RWPE1 (cell line): ENCODE measurements around the gene SUGP1.

Experiments used
- CTCF ChIA-PET: fragments of 350-600 bp; sonication (Branson Sonifier 250); formaldehyde crosslinking; extraction: SDS; loops from one replicate; lab custom pipeline; 2021; lab: Yijun Ruan, JAX
- POLR2A ChIA-PET: fragments of 400-600 bp; formaldehyde crosslinking; extraction: SDS; loops from one replicate; lab custom pipeline; 2020; ENCODE audit warnings: antibody characterized with exemption; ENCODE audit not compliant: low non-redundant PET; lab: Yijun Ruan, JAX
- DNase-seq: peaks from one replicate; pipeline ENCODE4 v3.0.0; 2012; ENCODE audit warnings: low spot score
- H3K27ac ChIP-seq: fragments of 450-650 bp; 2 replicates; pipeline ENCODE4 v1.5.1; 2017
- TF ChIP-seq, protein P1 (sequence below): fragments of 450-650 bp; conservative IDR thresholded peaks from 2 replicates; pipeline ENCODE4 v1.5.1; 2017; ENCODE audit warnings: low read depth, mild to moderate bottlenecking

The SUGP1 gene

GRCh38 chr19:19232261-19232721 lies 88.0 kb downstream of the SUGP1 start:
- DNase-seq, result no peak
- TF ChIP-seq, protein P1, sequence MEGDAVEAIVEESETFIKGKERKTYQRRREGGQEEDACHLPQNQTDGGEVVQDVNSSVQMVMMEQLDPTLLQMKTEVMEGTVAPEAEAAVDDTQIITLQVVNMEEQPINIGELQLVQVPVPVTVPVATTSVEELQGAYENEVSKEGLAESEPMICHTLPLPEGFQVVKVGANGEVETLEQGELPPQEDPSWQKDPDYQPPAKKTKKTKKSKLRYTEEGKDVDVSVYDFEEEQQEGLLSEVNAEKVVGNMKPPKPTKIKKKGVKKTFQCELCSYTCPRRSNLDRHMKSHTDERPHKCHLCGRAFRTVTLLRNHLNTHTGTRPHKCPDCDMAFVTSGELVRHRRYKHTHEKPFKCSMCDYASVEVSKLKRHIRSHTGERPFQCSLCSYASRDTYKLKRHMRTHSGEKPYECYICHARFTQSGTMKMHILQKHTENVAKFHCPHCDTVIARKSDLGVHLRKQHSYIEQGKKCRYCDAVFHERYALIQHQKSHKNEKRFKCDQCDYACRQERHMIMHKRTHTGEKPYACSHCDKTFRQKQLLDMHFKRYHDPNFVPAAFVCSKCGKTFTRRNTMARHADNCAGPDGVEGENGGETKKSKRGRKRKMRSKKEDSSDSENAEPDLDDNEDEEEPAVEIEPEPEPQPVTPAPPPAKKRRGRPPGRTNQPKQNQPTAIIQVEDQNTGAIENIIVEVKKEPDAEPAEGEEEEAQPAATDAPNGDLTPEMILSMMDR, result no peak

DNA sequence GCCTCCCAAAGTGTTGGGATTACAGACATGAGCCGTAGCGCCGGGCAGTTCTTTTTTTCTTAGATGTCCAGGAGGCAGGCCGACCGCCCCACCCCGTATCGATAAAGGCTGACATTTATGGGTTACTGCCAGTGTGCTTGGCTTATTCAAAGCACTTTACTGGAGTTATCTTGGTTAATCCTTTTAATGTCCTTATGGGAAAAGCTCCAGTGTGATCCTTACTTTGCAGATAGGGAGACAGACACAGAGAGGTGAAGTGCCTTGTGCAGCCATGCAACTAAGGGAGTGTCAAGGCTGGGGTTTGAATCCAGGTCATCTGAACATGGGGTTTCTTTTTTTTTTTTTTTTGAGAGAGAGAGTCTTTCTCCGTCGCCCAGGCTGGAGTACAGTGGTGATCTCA lies 89.3 kb downstream of the SUGP1 start:
- DNase-seq, result no peak

More at GRCh38 chr19:19232261-19232721, 88.0 kb downstream of the SUGP1 start:
- ChIA-PET POLR2A (no interaction called here), CTCF (interaction anchor here (0.6 kb wide), 1 partner anchor 57 kb away, joined by 5 read pairs; no protein-coding TSS in a partner anchor)
- no peak overlapping the region for H3K27ac ChIP-seq

GRCh38 chr19:19229701-19230100 lies 90.6 kb downstream of the SUGP1 start:
- CTCF ChIA-PET, result interaction anchor here (0.6 kb wide), 1 partner anchor 31 kb away, joined by 3 read pairs; no protein-coding TSS in a partner anchor

More for the DNA sequence above, 89.3 kb downstream of the SUGP1 start:
- POLR2A ChIA-PET, result no interaction called here
- TF ChIP-seq, protein P1, result no peak
- H3K27ac ChIP-seq, result no peak overlapping the region
- CTCF ChIA-PET, result interaction anchor here (0.7 kb wide), 1 partner anchor 9 kb away, joined by 5 read pairs; no protein-coding TSS in a partner anchor

DNA sequence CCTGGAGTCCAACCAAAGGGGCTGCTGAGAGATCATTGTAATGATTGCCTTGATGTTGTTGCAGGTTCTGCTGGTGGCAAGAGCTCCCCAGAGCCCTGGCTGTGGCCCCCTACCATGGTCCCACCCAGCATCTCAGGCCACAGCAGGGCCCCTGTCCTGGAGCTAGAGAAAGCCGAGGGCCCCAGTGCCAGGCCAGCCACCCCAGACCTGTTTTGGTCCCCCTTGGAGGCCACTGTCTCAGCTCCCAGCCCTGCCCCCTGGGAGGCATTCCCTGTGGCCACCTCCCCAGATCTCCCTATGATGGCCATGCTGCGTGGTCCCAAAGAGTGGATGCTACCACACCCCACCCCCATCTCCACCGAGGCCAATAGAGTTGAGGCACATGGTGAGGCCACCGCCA lies 93.1 kb downstream of the SUGP1 start:
- TF ChIP-seq, protein P1, result no peak
- POLR2A ChIA-PET, result no interaction called here
- CTCF ChIA-PET, result interaction anchor here (0.5 to 0.9 kb wide), 4 partner anchors 44 to 191 kb away, joined by 3 read pairs; no protein-coding TSS in a partner anchor

More at GRCh38 chr19:19229701-19230100, 90.6 kb downstream of the SUGP1 start:
- no peak for DNase-seq
- TF ChIP-seq, protein P1, result no peak
- H3K27ac ChIP-seq, result no peak overlapping the region
- POLR2A ChIA-PET, result no interaction called here

DNA sequence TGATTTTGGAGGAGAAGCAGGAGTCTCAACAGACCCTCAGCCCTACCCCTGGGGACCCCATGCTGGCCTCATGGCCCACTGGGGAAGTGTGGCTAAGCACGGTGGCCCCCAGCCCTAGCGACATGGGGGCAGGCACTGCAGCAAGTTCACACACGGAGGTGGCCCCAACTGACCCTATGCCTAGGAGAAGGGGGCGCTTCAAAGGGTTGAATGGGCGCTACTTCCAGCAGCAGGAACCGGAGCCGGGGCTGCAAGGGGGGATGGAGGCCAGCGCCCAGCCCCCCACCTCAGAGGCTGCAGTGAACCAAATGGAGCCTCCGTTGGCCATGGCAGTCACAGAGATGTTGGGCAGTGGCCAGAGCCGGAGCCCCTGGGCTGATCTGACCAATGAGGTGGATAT lies 93.6 kb downstream of the SUGP1 start:
- no peak overlapping the region for H3K27ac ChIP-seq
- ChIA-PET CTCF (interaction anchor here (0.5 to 0.9 kb wide), 4 partner anchors 44 to 191 kb away, joined by 3 read pairs; no protein-coding TSS in a partner anchor), POLR2A (no interaction called here)
- TF ChIP-seq, protein P1, result no peak
- no peak for DNase-seq

More for the DNA sequence above, 93.1 kb downstream of the SUGP1 start:
- no peak for DNase-seq
- no peak overlapping the region for H3K27ac ChIP-seq

DNA sequence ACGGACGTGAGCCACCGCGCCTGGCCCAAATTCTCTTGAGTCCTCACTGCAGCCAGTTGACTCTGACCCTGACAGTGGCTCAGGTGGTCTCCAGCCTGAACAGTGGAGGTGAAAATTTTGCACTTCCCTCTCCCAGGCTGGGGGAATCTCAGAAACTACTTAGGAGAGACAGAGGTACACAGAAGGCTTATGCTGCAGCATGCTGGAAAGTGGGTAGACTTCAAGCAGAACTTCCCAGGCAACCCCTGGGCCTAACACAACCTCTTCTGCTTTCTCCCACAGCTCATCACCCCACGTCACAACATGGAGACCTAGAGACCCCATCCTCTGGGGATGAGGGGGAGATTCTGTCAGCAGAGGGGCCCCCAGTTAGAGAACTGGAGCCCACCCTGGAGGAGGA lies 94.1 kb downstream of the SUGP1 start:
- ChIA-PET CTCF (interaction anchor here (0.6 to 0.9 kb wide), 2 partner anchors 8 to 649 kb away, joined by 4 to 5 read pairs; no protein-coding TSS in a partner anchor), POLR2A (no interaction called here)
- DNase-seq, result no peak
- TF ChIP-seq, protein P1, result no peak
- H3K27ac ChIP-seq, result no peak overlapping the region
